Right lobe of liver (tissue), 6 donors: Measurements from ENCODE around the gene TOE1. TPM values are rescaled to one million over a fixed set of nuclear protein-coding genes. Genes with fewer than 3 reads are reported as not detected.

Experiments
- ATAC-seq, 4 donors: fragments of 200-7000 bp; cut with Tn5 transposase; one replicate each; pipeline ENCODE4 v1.9.1; 2020; ENCODE audit warnings: mild to moderate bottlenecking in 4 of 4, moderate library complexity in 4 of 4
- DNase-seq, 3 donors: peaks; one replicate each; pipeline ENCODE4 v3.0.0-alpha.2; 2020
- H3K27ac ChIP-seq, 3 donors: fragments of 200-600 bp; one replicate each; pipeline ENCODE4 v1.8.0; 2022
- H3K27me3 ChIP-seq, 2 donors: fragments of 200-600 bp; one replicate each; pipeline ENCODE4 v1.8.0; 2022
- H3K36me3 ChIP-seq, 4 donors: fragments of 200-600 bp; sonication (generic) in 1 of 4; one replicate each; pipeline versions ENCODE4 v1.5.1 to v1.8.0; 2017 to 2022; ENCODE audit warnings: control low read depth in 1 of 4
- H3K4me1 ChIP-seq, 4 donors: fragments of 200-600 bp; sonication (generic) in 1 of 4; one replicate each; pipeline versions ENCODE4 v1.5.1 to v1.8.0; 2017 to 2022; ENCODE audit warnings: control low read depth in 1 of 4
- H3K4me3 ChIP-seq, 3 donors: fragments of 200-600 bp; one replicate each; pipeline ENCODE4 v1.8.0; 2022
- H3K9me3 ChIP-seq, 4 donors: fragments of 200-600 bp; sonication (generic) in 1 of 4; one replicate each; pipeline versions ENCODE4 v1.5.1 to v1.8.0; 2017 to 2022; ENCODE audit warnings: control low read depth in 1 of 4
- CTCF ChIP-seq, 4 donors: fragments of 200-600 bp in 3 of 4; fragments of 450-650 bp in 1 of 4; IDR thresholded peaks; one replicate each; pipeline versions ENCODE4 v1.5.1 to v1.8.0; 2016 to 2022; ENCODE audit warnings: antibody characterized with exemption in 4 of 4, mild to moderate bottlenecking in 2 of 4
- POLR2A ChIP-seq: fragments of 450-650 bp; IDR thresholded peaks from one replicate; pipeline ENCODE4 v1.6.1; 2017; ENCODE audit warnings: antibody characterized with exemption, mild to moderate bottlenecking
- WGBS: methylation state at CpG from one replicate; pipeline ENCODE4 v1.1.6; 2018; ENCODE audit warnings: low coverage, low lambda C conversion rate; ENCODE audit not compliant: insufficient coverage; ENCODE audit errors: missing lambda C conversion rate; 5-methylcytosine and 5-hydroxymethylcytosine counted together
- intact Hi-C, 2 donors: fragments of 100-400 bp; cut with DNase I; formaldehyde crosslinking; loops; one replicate each; pipeline versions ENCODE4 v1.11.2 to v1.14.1; 2022
- total RNA-seq, 6 experiments: library from RNA; depleted of rRNA in 2 of 6; stranded (reverse); fragments of >200 nt in 2 of 6; fragmentation: NEBNext Ultra II Directional in 3 of 6; extraction: Animal tissue kit (Norgen Biotek cat#: 25700) in 3 of 6; gene quantifications; one replicate each; pipeline versions ENCODE4 v1.1.0 to v1.2.4, GENCODE V29; 2016 to 2023
- donor health status: DM: no; HTN: yes; CAD: no.
- donor health status: DM: no; HTN: no; CAD: no.
- donor health status: DM: no; HTN: no; CAD: no.
- donor health status: DM: no; HTN: yes; CAD: no.
- donor health status: DM: no; HTN: yes; CAD: no.

The TOE1 gene
- total RNA-seq, 6 experiments from 2014 or later = 3.2 to 7.7 (median 4.4) TPM

GRCh38 chr1:45306905-45307304 lies 33.1 kb upstream of the TOE1 start:
- intact Hi-C loops = no loop called here
- H3K9me3 ChIP-seq = no peaks in the 10 kb centered on the region
- WGBS = 58% methylated on average over 3 of the region's 3 CpGs
- TF ChIP-seq POLR2A = no peak
- H3K36me3 ChIP-seq = no peaks in the 10 kb centered on the region
- H3K27me3 ChIP-seq = no peaks in the 10 kb centered on the region
- no peak overlapping the region for H3K27ac ChIP-seq
- DNase-seq = no peak
- H3K4me1 ChIP-seq = peaks cover 0 to 6% (median 2%) of the 10 kb centered on the region in 4 donors
- no peak for ATAC-seq
- no peak overlapping the region for H3K4me3 ChIP-seq

DNA sequence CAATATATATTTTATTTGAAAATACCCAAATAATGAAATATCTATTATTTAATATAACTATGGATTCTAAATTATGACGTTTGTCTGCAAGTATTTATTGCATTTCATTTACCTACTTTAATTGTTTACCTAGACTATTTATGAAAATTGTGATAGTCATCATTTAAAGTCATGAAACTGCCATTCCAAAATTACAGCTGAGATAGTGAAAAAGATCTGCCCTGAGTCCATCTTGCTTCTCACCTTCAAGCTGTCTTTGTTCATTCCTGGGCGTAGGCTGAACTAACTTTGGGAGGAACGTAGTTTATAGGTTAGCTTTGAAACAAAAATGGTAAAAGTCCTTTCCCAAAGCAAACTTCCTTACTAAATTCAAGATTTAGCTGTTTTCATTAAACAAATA lies 25.7 kb upstream of the TOE1 start:
- WGBS = 57% methylated on average over 3 of the region's 3 CpGs
- DNase-seq (no peak), ATAC-seq (no peak)
- H3K27ac ChIP-seq = no peak overlapping the region
- no peaks in the 10 kb centered on the region for H3K4me1 ChIP-seq
- intact Hi-C loops = no loop called here
- no peak overlapping the region for H3K4me3 ChIP-seq
- no peaks in the 10 kb centered on the region for H3K36me3 ChIP-seq
- H3K27me3 ChIP-seq = no peaks in the 10 kb centered on the region
- no peak for TF ChIP-seq CTCF (IDR thresholded peaks at IDR 0.05)
- no peak for TF ChIP-seq POLR2A
- H3K9me3 ChIP-seq = no peaks in the 10 kb centered on the region

GRCh38 chr1:45317166-45317565 lies 22.8 kb upstream of the TOE1 start:
- H3K27me3 ChIP-seq = no peaks in the 10 kb centered on the region
- H3K27ac ChIP-seq = no peak overlapping the region
- TF ChIP-seq POLR2A = no peak
- TF ChIP-seq CTCF (IDR thresholded peaks at IDR 0.05) = no peak
- ATAC-seq (no peak), DNase-seq (no peak)
- intact Hi-C loops = no loop called here
- 74% methylated on average over 4 of the region's 4 CpGs for WGBS
- H3K9me3 ChIP-seq = no peaks in the 10 kb centered on the region
- no peaks in the 10 kb centered on the region for H3K4me1 ChIP-seq
- H3K36me3 ChIP-seq = no peaks in the 10 kb centered on the region
- no peak overlapping the region for H3K4me3 ChIP-seq

GRCh38 chr1:45319761-45320160 lies 20.2 kb upstream of the TOE1 start:
- intact Hi-C loops = no loop called here
- H3K36me3 ChIP-seq = no peaks in the 10 kb centered on the region
- TF ChIP-seq POLR2A (no peak), CTCF (IDR thresholded peaks at IDR 0.05) (no peak)
- no peaks in the 10 kb centered on the region for H3K27me3 ChIP-seq
- WGBS = 88% methylated on average over 4 of the region's 4 CpGs
- ATAC-seq (no peak), DNase-seq (no peak)
- no peak overlapping the region for H3K27ac ChIP-seq
- no peaks in the 10 kb centered on the region for H3K4me1 ChIP-seq
- H3K4me3 ChIP-seq = no peak overlapping the region
- no peaks in the 10 kb centered on the region for H3K9me3 ChIP-seq

- Histone ChIP-seq H3K27me3 (no peaks in the 10 kb centered on the region), H3K4me1 (no peaks in the 10 kb centered on the region), H3K4me3 (no peak overlapping the region), H3K36me3 (no peaks in the 10 kb centered on the region), H3K9me3 (no peaks in the 10 kb centered on the region), H3K27ac (no peak overlapping the region)
- DNase-seq (no peak), ATAC-seq (no peak)
- intact Hi-C loops = no loop called here
- TF ChIP-seq POLR2A (no peak), CTCF (IDR thresholded peaks at IDR 0.05) (no peak)
- WGBS = 82% methylated on average over 3 of the region's 5 CpGs
Observed at GRCh38 chr1:45321444-45321843, 18.5 kb upstream of the TOE1 start.
